WTC11 (cell line): Measurements from ENCODE around the gene IMP3.

Experiments used
- CREB1 ChIP-seq: sonication (generic); formaldehyde crosslinking; IDR thresholded peaks from 2 replicates; pipeline ENCODE4 v1.8.0; 2023; ENCODE audit warnings: mild to moderate bottlenecking, missing genetic modification reagents
- SMAD3 ChIP-seq: sonication (generic); formaldehyde crosslinking; IDR thresholded peaks from 2 replicates; pipeline ENCODE4 v1.8.0; 2022; ENCODE audit warnings: missing genetic modification reagents, mild to moderate bottlenecking, borderline replicate concordance
- SP1 ChIP-seq: sonication (generic); formaldehyde crosslinking; conservative IDR thresholded peaks from 2 replicates; pipeline ENCODE4 v1.8.1; 2022; ENCODE audit warnings: missing genetic modification reagents
- TCF7 ChIP-seq: sonication (generic); formaldehyde crosslinking; IDR thresholded peaks from 2 replicates; pipeline ENCODE4 v1.8.0; 2022; ENCODE audit warnings: mild to moderate bottlenecking, low read depth, missing genetic modification reagents, moderate library complexity
- TEAD4 ChIP-seq: sonication (generic); formaldehyde crosslinking; IDR thresholded peaks from 2 replicates; pipeline ENCODE4 v1.8.0; 2022; ENCODE audit warnings: mild to moderate bottlenecking, missing genetic modification reagents
- TP53 ChIP-seq: sonication (generic); formaldehyde crosslinking; IDR thresholded peaks from 2 replicates; pipeline ENCODE4 v1.8.1; 2023; ENCODE audit warnings: mild to moderate bottlenecking, missing genetic modification reagents
- TF ChIP-seq, protein P1 (sequence below): fragments of 200-600 bp; IDR thresholded peaks from 2 replicates; pipeline ENCODE4 v1.8.0; 2022; ENCODE audit warnings: antibody characterized with exemption
- TF ChIP-seq, protein P2 (sequence below): sonication (generic); formaldehyde crosslinking; IDR thresholded peaks from 2 replicates; pipeline ENCODE4 v1.8.0; 2022; ENCODE audit warnings: mild to moderate bottlenecking, missing genetic modification reagents
- TF ChIP-seq, protein P3 (sequence below): sonication (generic); formaldehyde crosslinking; IDR thresholded peaks from 2 replicates; pipeline ENCODE4 v1.8.0; 2022; ENCODE audit warnings: mild to moderate bottlenecking, missing genetic modification reagents
- TF ChIP-seq, protein P4 (sequence below): fragments of 250-450 bp; sonication (Bioruptor Pico); IDR thresholded peaks from 2 replicates; pipeline ENCODE4 v1.9.0; 2021; ENCODE audit warnings: mild to moderate bottlenecking, borderline replicate concordance
- TF ChIP-seq, protein P5 (sequence below): sonication (generic); formaldehyde crosslinking; IDR thresholded peaks from 2 replicates; pipeline ENCODE4 v1.8.1; 2023; ENCODE audit warnings: mild to moderate bottlenecking, moderate library complexity, missing genetic modification reagents

DNA sequence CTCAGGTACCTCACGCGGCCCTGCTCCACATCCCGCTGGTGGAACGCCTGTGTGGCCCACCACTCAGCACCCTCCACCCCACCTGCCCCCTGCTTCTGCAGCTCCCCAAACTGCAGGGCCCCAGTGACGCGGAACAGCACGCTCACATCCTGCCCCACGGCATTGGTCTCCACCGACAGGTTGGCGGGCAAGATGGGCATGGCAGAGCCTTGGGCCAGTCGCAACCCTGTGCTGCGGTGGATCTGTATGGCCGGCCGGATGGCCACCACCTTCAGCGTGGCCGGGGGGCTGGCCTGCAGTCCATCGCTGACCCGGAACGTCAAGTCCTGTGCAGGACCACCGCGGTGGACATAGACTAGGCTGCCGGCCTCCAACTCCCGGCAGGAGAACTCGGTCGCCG lies 48.8 kb upstream of the IMP3 start:
- TF ChIP-seq, protein P1, sequence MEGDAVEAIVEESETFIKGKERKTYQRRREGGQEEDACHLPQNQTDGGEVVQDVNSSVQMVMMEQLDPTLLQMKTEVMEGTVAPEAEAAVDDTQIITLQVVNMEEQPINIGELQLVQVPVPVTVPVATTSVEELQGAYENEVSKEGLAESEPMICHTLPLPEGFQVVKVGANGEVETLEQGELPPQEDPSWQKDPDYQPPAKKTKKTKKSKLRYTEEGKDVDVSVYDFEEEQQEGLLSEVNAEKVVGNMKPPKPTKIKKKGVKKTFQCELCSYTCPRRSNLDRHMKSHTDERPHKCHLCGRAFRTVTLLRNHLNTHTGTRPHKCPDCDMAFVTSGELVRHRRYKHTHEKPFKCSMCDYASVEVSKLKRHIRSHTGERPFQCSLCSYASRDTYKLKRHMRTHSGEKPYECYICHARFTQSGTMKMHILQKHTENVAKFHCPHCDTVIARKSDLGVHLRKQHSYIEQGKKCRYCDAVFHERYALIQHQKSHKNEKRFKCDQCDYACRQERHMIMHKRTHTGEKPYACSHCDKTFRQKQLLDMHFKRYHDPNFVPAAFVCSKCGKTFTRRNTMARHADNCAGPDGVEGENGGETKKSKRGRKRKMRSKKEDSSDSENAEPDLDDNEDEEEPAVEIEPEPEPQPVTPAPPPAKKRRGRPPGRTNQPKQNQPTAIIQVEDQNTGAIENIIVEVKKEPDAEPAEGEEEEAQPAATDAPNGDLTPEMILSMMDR: no peak
- TF ChIP-seq SMAD3 (CRISPR knock-in tag): no peak
- no peak for TF ChIP-seq TCF7
- TF ChIP-seq TEAD4: no peak
- TF ChIP-seq, protein P2, sequence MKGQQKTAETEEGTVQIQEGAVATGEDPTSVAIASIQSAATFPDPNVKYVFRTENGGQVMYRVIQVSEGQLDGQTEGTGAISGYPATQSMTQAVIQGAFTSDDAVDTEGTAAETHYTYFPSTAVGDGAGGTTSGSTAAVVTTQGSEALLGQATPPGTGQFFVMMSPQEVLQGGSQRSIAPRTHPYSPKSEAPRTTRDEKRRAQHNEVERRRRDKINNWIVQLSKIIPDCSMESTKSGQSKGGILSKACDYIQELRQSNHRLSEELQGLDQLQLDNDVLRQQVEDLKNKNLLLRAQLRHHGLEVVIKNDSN (CRISPR knock-in tag): no peak
- TF ChIP-seq SP1 (CRISPR knock-in tag): no peak
- no peak for TF ChIP-seq TP53 (CRISPR knock-in tag)
- TF ChIP-seq, protein P3, sequence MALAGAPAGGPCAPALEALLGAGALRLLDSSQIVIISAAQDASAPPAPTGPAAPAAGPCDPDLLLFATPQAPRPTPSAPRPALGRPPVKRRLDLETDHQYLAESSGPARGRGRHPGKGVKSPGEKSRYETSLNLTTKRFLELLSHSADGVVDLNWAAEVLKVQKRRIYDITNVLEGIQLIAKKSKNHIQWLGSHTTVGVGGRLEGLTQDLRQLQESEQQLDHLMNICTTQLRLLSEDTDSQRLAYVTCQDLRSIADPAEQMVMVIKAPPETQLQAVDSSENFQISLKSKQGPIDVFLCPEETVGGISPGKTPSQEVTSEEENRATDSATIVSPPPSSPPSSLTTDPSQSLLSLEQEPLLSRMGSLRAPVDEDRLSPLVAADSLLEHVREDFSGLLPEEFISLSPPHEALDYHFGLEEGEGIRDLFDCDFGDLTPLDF (CRISPR knock-in tag): no peak
- no peak for TF ChIP-seq CREB1 (CRISPR knock-in tag)
- TF ChIP-seq, protein P4, sequence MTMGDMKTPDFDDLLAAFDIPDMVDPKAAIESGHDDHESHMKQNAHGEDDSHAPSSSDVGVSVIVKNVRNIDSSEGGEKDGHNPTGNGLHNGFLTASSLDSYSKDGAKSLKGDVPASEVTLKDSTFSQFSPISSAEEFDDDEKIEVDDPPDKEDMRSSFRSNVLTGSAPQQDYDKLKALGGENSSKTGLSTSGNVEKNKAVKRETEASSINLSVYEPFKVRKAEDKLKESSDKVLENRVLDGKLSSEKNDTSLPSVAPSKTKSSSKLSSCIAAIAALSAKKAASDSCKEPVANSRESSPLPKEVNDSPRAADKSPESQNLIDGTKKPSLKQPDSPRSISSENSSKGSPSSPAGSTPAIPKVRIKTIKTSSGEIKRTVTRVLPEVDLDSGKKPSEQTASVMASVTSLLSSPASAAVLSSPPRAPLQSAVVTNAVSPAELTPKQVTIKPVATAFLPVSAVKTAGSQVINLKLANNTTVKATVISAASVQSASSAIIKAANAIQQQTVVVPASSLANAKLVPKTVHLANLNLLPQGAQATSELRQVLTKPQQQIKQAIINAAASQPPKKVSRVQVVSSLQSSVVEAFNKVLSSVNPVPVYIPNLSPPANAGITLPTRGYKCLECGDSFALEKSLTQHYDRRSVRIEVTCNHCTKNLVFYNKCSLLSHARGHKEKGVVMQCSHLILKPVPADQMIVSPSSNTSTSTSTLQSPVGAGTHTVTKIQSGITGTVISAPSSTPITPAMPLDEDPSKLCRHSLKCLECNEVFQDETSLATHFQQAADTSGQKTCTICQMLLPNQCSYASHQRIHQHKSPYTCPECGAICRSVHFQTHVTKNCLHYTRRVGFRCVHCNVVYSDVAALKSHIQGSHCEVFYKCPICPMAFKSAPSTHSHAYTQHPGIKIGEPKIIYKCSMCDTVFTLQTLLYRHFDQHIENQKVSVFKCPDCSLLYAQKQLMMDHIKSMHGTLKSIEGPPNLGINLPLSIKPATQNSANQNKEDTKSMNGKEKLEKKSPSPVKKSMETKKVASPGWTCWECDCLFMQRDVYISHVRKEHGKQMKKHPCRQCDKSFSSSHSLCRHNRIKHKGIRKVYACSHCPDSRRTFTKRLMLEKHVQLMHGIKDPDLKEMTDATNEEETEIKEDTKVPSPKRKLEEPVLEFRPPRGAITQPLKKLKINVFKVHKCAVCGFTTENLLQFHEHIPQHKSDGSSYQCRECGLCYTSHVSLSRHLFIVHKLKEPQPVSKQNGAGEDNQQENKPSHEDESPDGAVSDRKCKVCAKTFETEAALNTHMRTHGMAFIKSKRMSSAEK (CRISPR knock-in tag): no peak
- TF ChIP-seq, protein P5, sequence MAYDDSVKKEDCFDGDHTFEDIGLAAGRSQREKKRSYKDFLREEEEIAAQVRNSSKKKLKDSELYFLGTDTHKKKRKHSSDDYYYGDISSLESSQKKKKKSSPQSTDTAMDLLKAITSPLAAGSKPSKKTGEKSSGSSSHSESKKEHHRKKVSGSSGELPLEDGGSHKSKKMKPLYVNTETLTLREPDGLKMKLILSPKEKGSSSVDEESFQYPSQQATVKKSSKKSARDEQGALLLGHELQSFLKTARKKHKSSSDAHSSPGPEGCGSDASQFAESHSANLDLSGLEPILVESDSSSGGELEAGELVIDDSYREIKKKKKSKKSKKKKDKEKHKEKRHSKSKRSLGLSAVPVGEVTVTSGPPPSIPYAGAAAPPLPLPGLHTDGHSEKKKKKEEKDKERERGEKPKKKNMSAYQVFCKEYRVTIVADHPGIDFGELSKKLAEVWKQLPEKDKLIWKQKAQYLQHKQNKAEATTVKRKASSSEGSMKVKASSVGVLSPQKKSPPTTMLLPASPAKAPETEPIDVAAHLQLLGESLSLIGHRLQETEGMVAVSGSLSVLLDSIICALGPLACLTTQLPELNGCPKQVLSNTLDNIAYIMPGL (CRISPR knock-in tag): no peak
